Mesenchymal stem cell (in vitro differentiated cells and primary cell): ENCODE measurements around the gene LTF.

Experiments used
- DNase-seq: peaks from one replicate; pipeline ENCODE4 v3.0.0-alpha.2; 2013
- H2AFZ ChIP-seq: one replicate; pipeline ENCODE4 v1.6.1; 2013; ENCODE audit warnings: low read depth, mild to moderate bottlenecking, control low read depth, inconsistent platforms, low read length, moderate library complexity
- H2AK5ac ChIP-seq: 2 replicates; pipeline ENCODE4 v1.6.1; 2013; ENCODE audit warnings: low read length, moderate library complexity, mild to moderate bottlenecking, inconsistent platforms; ENCODE audit not compliant: severe bottlenecking
- H2BK120ac ChIP-seq: one replicate; pipeline ENCODE4 v1.6.1; 2013; ENCODE audit warnings: low read depth, mild to moderate bottlenecking, inconsistent platforms, low read length, moderate library complexity
- H2BK12ac ChIP-seq, 2 experiments: one replicate each; pipeline ENCODE4 v1.6.1; 2013; ENCODE audit warnings: inconsistent platforms in 2 of 2, low read length in 2 of 2, mild to moderate bottlenecking in 2 of 2, moderate library complexity in 2 of 2, control low read depth in 1 of 2
- H2BK15ac ChIP-seq: one replicate; pipeline ENCODE4 v1.6.1; 2013; ENCODE audit warnings: mild to moderate bottlenecking, low read depth, inconsistent platforms; ENCODE audit not compliant: poor library complexity, severe bottlenecking
- H2BK5ac ChIP-seq: 2 replicates; pipeline ENCODE4 v1.6.1; 2013; ENCODE audit warnings: low read depth, mild to moderate bottlenecking, low read length, control low read depth, inconsistent platforms; ENCODE audit not compliant: poor library complexity, severe bottlenecking
- H3K14ac ChIP-seq, 2 experiments: one replicate each; pipeline ENCODE4 v1.6.1; 2013; ENCODE audit warnings: inconsistent platforms in 2 of 2, low read length in 2 of 2, control low read depth in 1 of 2, mild to moderate bottlenecking in 1 of 2, moderate library complexity in 1 of 2
- H3K18ac ChIP-seq, 2 experiments: one replicate each; pipeline ENCODE4 v1.6.1; 2013; ENCODE audit warnings: inconsistent platforms in 2 of 2, low read length in 2 of 2, control low read depth in 1 of 2, low read depth in 1 of 2, mild to moderate bottlenecking in 1 of 2
- H3K23ac ChIP-seq, 2 experiments: one replicate each; pipeline ENCODE4 v1.6.1; 2013; ENCODE audit warnings: inconsistent platforms in 2 of 2, low read length in 2 of 2, mild to moderate bottlenecking in 2 of 2, moderate library complexity in 2 of 2, control low read depth in 1 of 2
- H3K27ac ChIP-seq: 2 replicates; pipeline ENCODE4 v1.5.1; 2013; ENCODE audit warnings: mild to moderate bottlenecking, moderate library complexity, low read length, control low read depth, inconsistent platforms; ENCODE audit not compliant: poor library complexity, severe bottlenecking
- H3K27me3 ChIP-seq, 2 experiments: 2 replicates each; pipeline versions ENCODE4 v1.6.1 to v1.7.0; 2013; ENCODE audit warnings: low read length in 2 of 2, mild to moderate bottlenecking in 2 of 2, moderate library complexity in 2 of 2, control low read depth in 1 of 2, inconsistent platforms in 1 of 2; ENCODE audit not compliant: control insufficient read depth in 1 of 2, insufficient read depth in 1 of 2
- H3K36me3 ChIP-seq, 2 experiments: 2 replicates each; pipeline versions ENCODE4 v1.6.1 to v1.7.0; 2013; ENCODE audit warnings: low read length in 2 of 2, control low read depth in 1 of 2, inconsistent platforms in 1 of 2, low read depth in 1 of 2, mild to moderate bottlenecking in 1 of 2; ENCODE audit not compliant: insufficient read depth in 2 of 2, control insufficient read depth in 1 of 2
- H3K4ac ChIP-seq, 2 experiments: one replicate each; pipeline ENCODE4 v1.6.1; 2013; ENCODE audit warnings: inconsistent platforms in 2 of 2, low read length in 2 of 2, mild to moderate bottlenecking in 2 of 2, moderate library complexity in 2 of 2, control low read depth in 1 of 2, low read depth in 1 of 2
- H3K4me1 ChIP-seq: 2 replicates; pipeline ENCODE4 v1.6.1; 2013; ENCODE audit warnings: low read depth, low read length, control low read depth; ENCODE audit not compliant: control insufficient read depth, insufficient read depth
- H3K4me2 ChIP-seq: 2 replicates; pipeline ENCODE4 v1.6.1; 2013; ENCODE audit warnings: low read length, mild to moderate bottlenecking, inconsistent platforms; ENCODE audit not compliant: poor library complexity, severe bottlenecking
- H3K4me3 ChIP-seq, 2 experiments: 2 replicates each; pipeline versions ENCODE4 v1.5.1 to v1.7.0; 2013; ENCODE audit warnings: low read length in 2 of 2, mild to moderate bottlenecking in 2 of 2, control low read depth in 1 of 2, low read depth in 1 of 2; ENCODE audit not compliant: insufficient read depth in 1 of 2
- H3K79me1 ChIP-seq: replicated peaks from 2 replicates; pipeline ENCODE4 v1.6.1; 2013; ENCODE audit warnings: mild to moderate bottlenecking, control low read depth, low read length, inconsistent platforms; ENCODE audit not compliant: poor library complexity, severe bottlenecking
- H3K9ac ChIP-seq: 2 replicates; pipeline ENCODE4 v1.7.0; 2013; ENCODE audit warnings: mild to moderate bottlenecking, low read length, moderate library complexity
- H3K9me3 ChIP-seq: 2 replicates; pipeline ENCODE4 v1.7.0; 2013; ENCODE audit warnings: mild to moderate bottlenecking, low read length; ENCODE audit not compliant: control insufficient read depth
- H4K8ac ChIP-seq: one replicate; pipeline ENCODE4 v1.6.1; 2013; ENCODE audit warnings: inconsistent platforms, mild to moderate bottlenecking, low read length, moderate library complexity
- H4K91ac ChIP-seq: one replicate; pipeline ENCODE4 v1.6.1; 2013; ENCODE audit warnings: mild to moderate bottlenecking, low read length, inconsistent platforms
- WGBS: methylation state at CpG from one replicate; pipeline ENCODE4 v1.1.7; 2013; ENCODE audit warnings: mixed read lengths; 5-methylcytosine and 5-hydroxymethylcytosine counted together

LTF gene

GRCh38 chr3:46483825-46484224 lies 19.1 kb upstream of the LTF start:
- no peak overlapping the region for H2BK15ac ChIP-seq
- H3K23ac ChIP-seq = no peak overlapping the region
- no peak overlapping the region for H3K4ac ChIP-seq
- H3K4me2 ChIP-seq = no peak overlapping the region
- H3K14ac ChIP-seq = no peak overlapping the region
- no peaks in the 10 kb centered on the region for H3K36me3 ChIP-seq
- no peak overlapping the region for H2BK12ac ChIP-seq
- H2BK5ac ChIP-seq = no peak overlapping the region
- H3K4me3 ChIP-seq = no peak overlapping the region
- no peak overlapping the region for H3K9ac ChIP-seq
- no peak for DNase-seq
- H3K18ac ChIP-seq = no peak overlapping the region
- H3K9me3 ChIP-seq = no peaks in the 10 kb centered on the region
- WGBS = 100% methylated on average over 2 of the region's 2 CpGs
- H3K79me1 ChIP-seq = no peaks in the 10 kb centered on the region
- no peak overlapping the region for H2BK120ac ChIP-seq
- no peak overlapping the region for H4K8ac ChIP-seq
- peaks cover 14 to 47% of the 10 kb centered on the region in 2 experiments for H3K27me3 ChIP-seq
- no peak overlapping the region for H3K27ac ChIP-seq
- H2AK5ac ChIP-seq = no peak overlapping the region
- H2AFZ ChIP-seq = no peak overlapping the region
- H3K4me1 ChIP-seq = peaks cover 6% of the 10 kb centered on the region
- H4K91ac ChIP-seq = no peak overlapping the region

- Histone ChIP-seq H2AK5ac (no peak overlapping the region), H2AFZ (no peak overlapping the region), H3K79me1 (no peaks in the 10 kb centered on the region), H3K14ac (no peak overlapping the region), H3K23ac (no peak overlapping the region), H2BK120ac (no peak overlapping the region), H3K9ac (no peak overlapping the region), H3K18ac (no peak overlapping the region), H3K4me1 (peaks cover 4% of the 10 kb centered on the region), H3K27ac (no peak overlapping the region), H3K27me3 (peaks cover 23 to 57% of the 10 kb centered on the region in 2 experiments), H2BK12ac (no peak overlapping the region), H2BK5ac (no peak overlapping the region), H3K36me3 (no peaks in the 10 kb centered on the region), H3K4me3 (no peak overlapping the region), H3K9me3 (no peaks in the 10 kb centered on the region), H2BK15ac (no peak overlapping the region), H3K4ac (no peak overlapping the region), H3K4me2 (no peak overlapping the region), H4K8ac (no peak overlapping the region), H4K91ac (no peak overlapping the region)
- WGBS = no CpG with 5 or more reads among the region's 1 CpG
- no peak for DNase-seq
Observed at GRCh38 chr3:46482632-46483350, 18.1 kb upstream of the LTF start.

GRCh38 chr3:46481636-46482035 lies 16.9 kb upstream of the LTF start:
- Histone ChIP-seq H3K79me1 (no peaks in the 10 kb centered on the region), H3K27me3 (peaks cover 31 to 57% of the 10 kb centered on the region in 2 experiments)

GRCh38 chr3:46480491-46481195 lies 15.9 kb upstream of the LTF start:
- no peak overlapping the region for H3K27ac ChIP-seq
- WGBS = 91% methylated on average over 6 of the region's 6 CpGs
- no peak overlapping the region for H4K8ac ChIP-seq
- no peak overlapping the region for H3K4me2 ChIP-seq
- no peak overlapping the region for H3K23ac ChIP-seq
- H3K4me3 ChIP-seq = no peak overlapping the region
- H2BK120ac ChIP-seq = no peak overlapping the region
- H3K14ac ChIP-seq = peak overlapping the region in 1 of 2 experiments; percentile 41
- H3K4ac ChIP-seq = no peak overlapping the region
- H3K27me3 ChIP-seq = peaks cover 31 to 61% of the 10 kb centered on the region in 2 experiments
- no peak overlapping the region for H2AFZ ChIP-seq
- H3K9me3 ChIP-seq = peaks cover 6% of the 10 kb centered on the region
- no peak overlapping the region for H3K9ac ChIP-seq
- no peak overlapping the region for H2AK5ac ChIP-seq
- H3K79me1 ChIP-seq = no peaks in the 10 kb centered on the region
- no peak overlapping the region for H4K91ac ChIP-seq
- DNase-seq = no peak
- no peak overlapping the region for H2BK15ac ChIP-seq
- no peak overlapping the region for H2BK12ac ChIP-seq
- H3K4me1 ChIP-seq = peaks cover 4% of the 10 kb centered on the region
- H3K18ac ChIP-seq = no peak overlapping the region
- no peak overlapping the region for H2BK5ac ChIP-seq
- no peaks in the 10 kb centered on the region for H3K36me3 ChIP-seq

More at GRCh38 chr3:46481636-46482035, 16.9 kb upstream of the LTF start:
- Histone ChIP-seq H3K4me2 (no peak overlapping the region), H4K8ac (no peak overlapping the region), H2AFZ (no peak overlapping the region), H2BK5ac (no peak overlapping the region), H2BK12ac (no peak overlapping the region), H3K4me3 (no peak overlapping the region), H3K9me3 (no peaks in the 10 kb centered on the region), H3K9ac (no peak overlapping the region), H4K91ac (no peak overlapping the region), H2BK15ac (no peak overlapping the region), H3K36me3 (no peaks in the 10 kb centered on the region), H3K4ac (no peak overlapping the region), H2BK120ac (no peak overlapping the region), H3K23ac (no peak overlapping the region), H3K14ac (no peak overlapping the region), H3K18ac (no peak overlapping the region), H3K4me1 (peaks cover 4% of the 10 kb centered on the region), H3K27ac (no peak overlapping the region), H2AK5ac (no peak overlapping the region)
- DNase-seq = no peak
- 100% methylated on average over 3 of the region's 4 CpGs for WGBS
